Measurements from ENCODE around the gene DPH1. TPM values are rescaled to one million over a fixed set of nuclear protein-coding genes. Genes with fewer than 3 reads are reported as not detected.

Gene DPH1
- total RNA-seq, 1 donor from 2014 or later, result 43.0 TPM

DNA sequence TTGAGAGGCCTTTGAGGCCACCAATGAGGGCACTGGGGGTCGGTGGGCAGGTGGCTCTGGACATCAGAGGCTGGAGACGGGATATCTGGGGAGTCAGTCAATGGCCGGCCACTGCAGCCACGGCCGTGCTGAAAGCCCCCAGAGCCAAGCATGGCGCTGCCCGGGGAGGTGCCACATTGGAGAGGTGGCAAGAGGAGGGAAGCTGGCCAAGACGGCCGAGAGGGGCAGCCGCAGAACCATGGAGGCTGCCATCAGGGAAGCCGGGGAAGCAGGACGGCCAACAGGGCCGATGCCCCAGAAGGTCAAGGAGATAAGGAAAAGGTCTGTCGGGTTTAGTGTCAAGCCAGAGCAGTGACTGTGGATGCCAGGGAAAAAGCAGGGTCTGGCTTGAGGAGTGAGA is 14.6 kb upstream of the DPH1 start:
- no peaks in the 10 kb centered on the region for H3K27me3 ChIP-seq
- TF ChIP-seq POLR2A (IDR thresholded peaks at IDR 0.05), result no peak
- TF ChIP-seq CTCF (IDR thresholded peaks at IDR 0.05), result no peak
- TF ChIP-seq POLR2AphosphoS5 (IDR thresholded peaks at IDR 0.05; ENCODE audit: insufficient read depth in 1 of 2, low read depth in 1 of 2), result no peak
- no peaks in the 10 kb centered on the region for H3K36me3 ChIP-seq
- peaks cover 21% of the 10 kb centered on the region for H3K4me1 ChIP-seq
- H3K9me3 ChIP-seq, result no peaks in the 10 kb centered on the region
- intact Hi-C loops (cut with DNase I), result no loop called here
- no peak overlapping the region for H3K27ac ChIP-seq
- DNase-seq (ENCODE audit: extremely low spot score in 2 of 2), result no peak
- no peak overlapping the region for H3K4me3 ChIP-seq

DNA sequence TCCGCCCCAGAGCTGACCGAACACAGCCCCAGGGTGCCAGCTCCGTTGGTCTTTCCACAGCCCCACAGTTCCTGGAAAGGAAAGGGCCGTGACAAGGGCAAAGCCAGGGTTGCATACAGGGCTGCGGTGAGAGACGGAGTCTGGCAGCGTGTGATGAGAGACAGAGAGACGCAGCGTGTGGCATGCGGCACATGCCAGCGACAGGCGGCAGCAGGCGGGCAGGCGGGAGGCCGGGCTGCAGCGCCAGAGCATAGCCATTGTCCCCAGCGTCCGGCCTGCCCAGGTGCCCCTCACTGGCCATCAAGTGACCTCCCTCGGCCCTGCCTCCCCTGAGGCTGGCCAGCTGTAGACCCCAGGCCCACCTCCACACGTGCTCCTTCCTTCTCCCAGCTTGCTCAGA is 13.5 kb upstream of the DPH1 start:
- intact Hi-C loops (cut with DNase I), result no loop called here
- no peak for DNase-seq (ENCODE audit: extremely low spot score in 2 of 2)
- no peak overlapping the region for H3K27ac ChIP-seq
- TF ChIP-seq CTCF (IDR thresholded peaks at IDR 0.05) (no peak), POLR2AphosphoS5 (IDR thresholded peaks at IDR 0.05; ENCODE audit: insufficient read depth in 1 of 2, low read depth in 1 of 2) (no peak), POLR2A (IDR thresholded peaks at IDR 0.05) (no peak)
- no peak overlapping the region for H3K4me3 ChIP-seq
- no peaks in the 10 kb centered on the region for H3K9me3 ChIP-seq
- H3K27me3 ChIP-seq, result no peaks in the 10 kb centered on the region
- peaks cover 10% of the 10 kb centered on the region for H3K4me1 ChIP-seq
- no peaks in the 10 kb centered on the region for H3K36me3 ChIP-seq

DNA sequence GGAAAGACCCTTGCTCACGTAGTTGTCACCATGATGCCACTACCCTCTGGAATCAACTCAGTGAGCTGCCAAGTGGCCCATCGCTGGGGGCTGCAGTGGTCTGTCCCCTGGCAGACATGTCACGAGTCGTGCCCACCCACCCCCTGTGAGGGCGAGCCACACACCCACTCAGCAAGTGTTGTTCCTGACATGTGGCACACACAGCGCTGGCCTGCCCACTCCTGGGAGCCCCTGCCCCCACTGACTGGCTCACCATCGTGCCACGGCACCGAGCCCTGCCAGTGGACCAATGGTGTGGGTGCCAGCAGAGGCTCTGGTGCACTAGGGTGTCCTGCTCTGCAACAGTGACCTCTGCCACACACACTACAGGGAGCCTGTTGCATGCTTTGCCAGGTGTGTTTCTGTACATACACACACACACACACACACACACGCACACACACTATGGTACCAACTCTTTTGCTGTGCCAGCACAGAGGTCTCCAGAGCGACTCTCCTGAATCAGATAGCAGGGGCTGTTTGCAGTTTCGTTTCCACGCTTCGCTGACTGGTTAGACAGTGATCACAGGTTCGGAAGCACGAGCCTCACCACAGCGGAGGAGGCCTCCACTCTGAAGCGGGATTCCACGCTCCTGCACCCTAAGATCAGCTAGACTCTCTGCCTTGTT is 12.5 kb upstream of the DPH1 start:
- Histone ChIP-seq H3K36me3 (no peaks in the 10 kb centered on the region), H3K4me1 (peaks cover under 1% of the 10 kb centered on the region), H3K27ac (no peak overlapping the region), H3K9me3 (no peaks in the 10 kb centered on the region), H3K27me3 (no peaks in the 10 kb centered on the region), H3K4me3 (no peak overlapping the region)
- no peak for DNase-seq (ENCODE audit: extremely low spot score in 2 of 2)
- TF ChIP-seq CTCF (IDR thresholded peaks at IDR 0.05), result no peak
- TF ChIP-seq POLR2A (IDR thresholded peaks at IDR 0.05), result no peak
- no peak for TF ChIP-seq POLR2AphosphoS5 (IDR thresholded peaks at IDR 0.05; ENCODE audit: insufficient read depth in 1 of 2, low read depth in 1 of 2)
- intact Hi-C loops (cut with DNase I), result no loop called here

GRCh38 chr17:2018716-2019510 is 11.0 kb upstream of the DPH1 start:
- no peak overlapping the region for H3K27ac ChIP-seq
- TF ChIP-seq CTCF (IDR thresholded peaks at IDR 0.05), result no peak
- TF ChIP-seq POLR2AphosphoS5 (IDR thresholded peaks at IDR 0.05; ENCODE audit: insufficient read depth in 1 of 2, low read depth in 1 of 2), result no peak
- no peak for TF ChIP-seq POLR2A (IDR thresholded peaks at IDR 0.05)
- no peaks in the 10 kb centered on the region for H3K36me3 ChIP-seq
- peaks cover 10% of the 10 kb centered on the region for H3K4me1 ChIP-seq
- no peak for DNase-seq (ENCODE audit: extremely low spot score in 2 of 2)
- no peak overlapping the region for H3K4me3 ChIP-seq
- no peaks in the 10 kb centered on the region for H3K9me3 ChIP-seq
- intact Hi-C loops (cut with DNase I), result no loop called here
- H3K27me3 ChIP-seq, result no peaks in the 10 kb centered on the region

DNA sequence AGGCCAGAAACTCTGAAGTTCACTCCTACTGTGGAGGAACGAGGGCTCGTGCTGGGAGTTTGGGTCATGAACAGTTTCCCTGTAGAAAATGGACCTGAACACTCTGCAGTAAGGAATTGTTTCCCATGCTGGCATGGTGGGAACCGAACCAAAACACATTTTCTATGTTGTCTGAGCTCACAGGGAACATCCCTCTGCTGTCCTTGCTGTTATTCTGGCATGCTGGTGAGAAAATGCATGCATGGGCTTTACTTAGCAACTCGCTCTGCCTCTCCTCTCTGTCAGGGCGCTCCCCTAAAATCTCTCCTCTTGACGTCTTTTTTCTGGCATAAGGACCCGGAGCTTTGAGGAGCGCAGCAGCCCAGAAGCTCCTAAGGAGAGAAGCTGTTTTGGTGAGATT is 10.2 kb upstream of the DPH1 start:
- Histone ChIP-seq H3K36me3 (no peaks in the 10 kb centered on the region), H3K27ac (no peak overlapping the region), H3K4me3 (no peak overlapping the region), H3K4me1 (peaks cover 18% of the 10 kb centered on the region), H3K9me3 (no peaks in the 10 kb centered on the region), H3K27me3 (no peaks in the 10 kb centered on the region)
- DNase-seq (ENCODE audit: extremely low spot score in 2 of 2), result no peak
- TF ChIP-seq POLR2AphosphoS5 (IDR thresholded peaks at IDR 0.05; ENCODE audit: insufficient read depth in 1 of 2, low read depth in 1 of 2), result no peak
- no peak for TF ChIP-seq CTCF (IDR thresholded peaks at IDR 0.05)
- no peak for TF ChIP-seq POLR2A (IDR thresholded peaks at IDR 0.05)
- intact Hi-C loops (cut with DNase I), result no loop called here

Measured in vagina (tissue), 2 donors.